B cell (primary cell): ENCODE results near the gene GDF9. TPM values are rescaled to one million over a fixed set of nuclear protein-coding genes. Genes with fewer than 3 reads are reported as not detected.
A peak's percentile ranks its signal among the peaks of the same experiment; 100 is the strongest.

Experiments
- ATAC-seq: fragments of 200-7000 bp; cut with Tn5 transposase; one replicate; pipeline ENCODE4 v1.10.0; 2021; ENCODE audit warnings: low read depth, mild to moderate bottlenecking, moderate number of reproducible peaks, moderate library complexity
- CTCF ChIA-PET: fragments of 350-600 bp; sonication (Branson Sonifier 250); formaldehyde crosslinking; loops from one replicate; lab custom pipeline; 2021; ENCODE audit warnings: antibody characterized with exemption, inconsistent platforms; lab: Charles Lee
- POLR2A ChIA-PET: fragments of 350-600 bp; sonication (Branson Sonifier 250); formaldehyde crosslinking; loops from one replicate; lab custom pipeline; 2021; ENCODE audit warnings: antibody characterized with exemption; lab: Charles Lee
- DNase-seq: peaks from one replicate; pipeline ENCODE4 v3.0.0; 2013
- H2AFZ ChIP-seq: 2 replicates; pipeline ENCODE4 v1.6.1; 2012; ENCODE audit warnings: mild to moderate bottlenecking, low read depth, low read length; ENCODE audit not compliant: insufficient read depth, poor library complexity, severe bottlenecking
- H3K27ac ChIP-seq, 2 donors: 1 replicate in 1 of 2; 2 replicates in 1 of 2; pipeline ENCODE4 v1.5.1; 2012 to 2013; ENCODE audit warnings: low read length in 2 of 2, mild to moderate bottlenecking in 2 of 2, moderate library complexity in 1 of 2
- H3K27me3 ChIP-seq, 4 experiments: fragments of 200-600 bp in 1 of 4; sonication (generic) in 1 of 4; replicated peaks in 1 of 4; 1 replicate in 2 of 4; 2 replicates in 2 of 4; pipeline versions ENCODE4 v1.6.1 to v1.7.0; 2013 to 2016; ENCODE audit warnings: low read length in 3 of 4, mild to moderate bottlenecking in 2 of 4, mixed read lengths in 1 of 4, moderate library complexity in 1 of 4; ENCODE audit not compliant: insufficient read depth in 4 of 4, control insufficient read depth in 3 of 4; ENCODE audit errors: control extremely low read depth in 1 of 4
- H3K36me3 ChIP-seq, 2 experiments: replicated peaks in 1 of 2; 1 replicate in 1 of 2; 2 replicates in 1 of 2; pipeline versions ENCODE4 v1.6.1 to v1.7.1; 2013; ENCODE audit warnings: low read length in 1 of 2; ENCODE audit not compliant: insufficient read depth in 2 of 2, control insufficient read depth in 1 of 2; ENCODE audit errors: control extremely low read depth in 1 of 2, extremely low read depth in 1 of 2
- H3K4me1 ChIP-seq, 2 donors: fragments of 200-600 bp in 1 of 2; sonication (generic) in 1 of 2; 1 replicate in 1 of 2; 2 replicates in 1 of 2; pipeline versions ENCODE4 v1.5.1 to v1.6.1; 2013 to 2017; ENCODE audit warnings: low read length in 2 of 2; ENCODE audit not compliant: control insufficient read depth in 2 of 2, insufficient read depth in 2 of 2
- H3K4me2 ChIP-seq: replicated peaks from 2 replicates; pipeline ENCODE3; 2012; ENCODE audit warnings: mild to moderate bottlenecking, low read depth, low read length; ENCODE audit not compliant: poor library complexity, severe bottlenecking
- H3K4me3 ChIP-seq, 5 experiments: fragments of 200-600 bp in 1 of 5; sonication (generic) in 1 of 5; 1 replicate in 3 of 5; 2 replicates in 2 of 5; pipeline versions ENCODE4 v1.5.1 to v1.7.0; 2011 to 2016; ENCODE audit warnings: low read length in 4 of 5, mild to moderate bottlenecking in 4 of 5, low read depth in 2 of 5, control low read depth in 1 of 5, moderate library complexity in 1 of 5; ENCODE audit not compliant: insufficient read depth in 1 of 5; ENCODE audit errors: control extremely low read depth in 1 of 5, extremely low read depth in 1 of 5
- H3K79me2 ChIP-seq: fragments of 200-600 bp; sonication (generic); one replicate; pipeline ENCODE4 v1.6.0; 2016; ENCODE audit warnings: low read length; ENCODE audit not compliant: control insufficient read depth, insufficient read depth
- H3K9ac ChIP-seq: fragments of 200-600 bp; sonication (generic); 2 replicates; pipeline ENCODE4 v1.6.1; 2017; ENCODE audit warnings: mild to moderate bottlenecking, low read length, moderate library complexity
- H3K9me3 ChIP-seq, 3 donors: one replicate each; pipeline versions ENCODE4 v1.6.1 to v1.7.1; 2013; ENCODE audit warnings: low read length in 2 of 3; ENCODE audit not compliant: control insufficient read depth in 2 of 3, insufficient read depth in 1 of 3; ENCODE audit errors: control extremely low read depth in 1 of 3
- H4K20me1 ChIP-seq: 2 replicates; pipeline ENCODE4 v1.6.0; 2012; ENCODE audit warnings: mild to moderate bottlenecking, low read length; ENCODE audit not compliant: insufficient read depth, control insufficient read depth, poor library complexity, severe bottlenecking
- H3K27ac Mint-ChIP-seq: one replicate; pipeline ENCODE4 v1.8.0; 2021; ENCODE audit warnings: mixed read lengths
- H3K27me3 Mint-ChIP-seq: one replicate; pipeline ENCODE4 v1.8.0; 2021; ENCODE audit warnings: mixed read lengths
- H3K4me1 Mint-ChIP-seq: one replicate; pipeline ENCODE4 v1.8.0; 2021; ENCODE audit warnings: mixed read lengths
- H3K4me3 Mint-ChIP-seq: one replicate; pipeline ENCODE4 v1.8.0; 2021; ENCODE audit warnings: mixed read lengths
- H3K9me3 Mint-ChIP-seq: one replicate; pipeline ENCODE4 v1.8.0; 2022; ENCODE audit warnings: mixed read lengths; ENCODE audit not compliant: insufficient read depth
- CTCF ChIP-seq: fragments of 200-600 bp; IDR thresholded peaks from one replicate; pipeline ENCODE4 v1.8.0; 2022; ENCODE audit warnings: antibody characterized with exemption, mild to moderate bottlenecking
- EZH2 ChIP-seq: IDR thresholded peaks from 2 replicates; pipeline ENCODE4 v1.6.1; 2012; ENCODE audit warnings: borderline replicate concordance, low read depth, mild to moderate bottlenecking, moderate library complexity, low read length; ENCODE audit not compliant: insufficient read depth, poor library complexity, severe bottlenecking
- WGBS: methylation state at CpG from one replicate; pipeline ENCODE4 v1.1.5; 2013; ENCODE audit warnings: missing lambda C conversion rate; ENCODE audit not compliant: insufficient coverage; 5-methylcytosine and 5-hydroxymethylcytosine counted together
- intact Hi-C: fragments of 100-400 bp; cut with micrococcal nuclease; formaldehyde crosslinking; loops from one replicate; pipeline ENCODE4 v1.10.0; 2022
- polyA plus RNA-seq: library from polyadenylated mRNA; depleted of rRNA; stranded (reverse); fragments of >200 nt; gene quantifications from 2 replicates; pipeline ENCODE4 v1.2.3, GENCODE V29; 2012
- total RNA-seq, 2 donors: library from RNA; stranded (reverse); fragments of 120-200 nt in 1 of 2; gene quantifications; 1 replicate in 1 of 2; 2 replicates in 1 of 2; pipeline versions ENCODE4 v1.2.3 to v1.2.4, GENCODE V29; 2013 to 2022

GDF9 gene
- total and polyA plus RNA-seq, 2 donors (not counting 1 experiment from before 2014, with no cell fraction given), result 0.67 to 0.88 TPM

DNA sequence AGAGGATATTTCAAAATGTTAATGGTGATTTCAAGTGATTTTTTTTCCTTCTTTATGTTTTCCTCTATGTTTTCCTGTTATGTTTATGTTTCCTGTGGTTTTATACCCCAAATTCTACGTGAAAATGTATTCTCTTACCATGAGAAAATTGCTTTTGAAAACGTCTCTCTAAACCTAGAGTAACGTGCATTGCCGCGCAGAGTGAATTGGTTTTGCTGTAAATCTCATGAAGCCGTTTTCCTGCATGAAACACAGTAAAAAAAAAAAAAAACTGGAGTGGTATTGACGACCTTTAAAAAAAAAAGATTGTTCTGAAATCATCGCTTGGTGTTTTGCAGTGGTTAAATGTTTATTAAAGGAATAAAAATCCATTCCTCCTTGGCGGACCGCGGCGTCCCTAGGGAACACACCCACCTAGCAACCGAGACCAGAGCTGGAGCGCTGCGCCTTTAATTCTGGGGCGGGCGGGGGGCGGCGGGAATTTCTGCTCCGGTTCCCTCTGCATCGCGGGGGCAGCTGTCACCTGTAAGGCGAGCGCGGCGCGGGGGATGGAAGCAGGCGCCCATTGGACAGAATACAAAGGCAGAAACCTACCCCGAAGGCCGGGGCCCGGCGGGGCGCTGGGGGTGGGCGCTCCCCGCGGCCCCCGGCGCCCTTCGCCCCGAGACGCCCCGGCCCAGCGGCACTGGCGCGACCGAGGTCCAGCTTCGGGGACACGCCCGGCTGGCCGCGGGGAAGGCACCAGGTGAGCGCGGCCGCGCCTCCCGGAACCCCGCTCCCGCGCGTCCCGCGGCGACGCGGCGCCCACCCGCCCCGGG, 53.3 kb downstream of the GDF9 start, which contains the start of gene SOWAHA:
Gene SOWAHA, plus strand, starts transcription at position 522 of the 818 bp plus-strand sequence. CDS start 320 bp downstream, outside the sequence.
- Histone ChIP-seq H3K4me3 (peak within 1 kb of the TSS in 3 of 5 experiments; percentile 30 to 50 (median 38)), H3K27ac (no peak within 1 kb of the TSS), H3K9ac (peak within 1 kb of the TSS; percentile 56), H3K4me1 (peaks cover 10 to 16% of the 10 kb centered on the region in 2 donors), H3K9me3 (peaks cover 0 to 5% (median 1%) of the 10 kb centered on the region in 3 donors), H3K79me2 (no peaks in the 10 kb centered on the region), H3K4me2 (peak within 1 kb of the TSS; percentile 91), H4K20me1 (no peaks in the 10 kb centered on the region), H2AFZ (peak within 1 kb of the TSS; percentile 75), H3K36me3 (no peaks in the 10 kb centered on the region), H3K27me3 (peaks cover 0 to 47% (median 26%) of the 10 kb centered on the region in 4 experiments)
- Mint-ChIP-seq H3K4me3 (peak within 1 kb of the TSS; percentile 53), H3K27me3 (peaks cover 36% of the 10 kb centered on the region), H3K27ac (peak within 1 kb of the TSS; percentile 11), H3K9me3 (no peaks in the 10 kb centered on the region), H3K4me1 (peaks cover 11% of the 10 kb centered on the region)
- TF ChIP-seq CTCF (no peak), EZH2 (peak; percentile 75)
- POLR2A ChIA-PET, result no interaction called here
- DNase-seq (no peak), ATAC-seq (peak; percentile 26)
- WGBS, result 2% methylated on average over 64 of the region's 68 CpGs
- CTCF ChIA-PET, result interaction anchor here (0.6 to 3.3 kb wide), 3 partner anchors 16 to 575 kb away, joined by 3 to 18 read pairs (median 3); partner anchors contain the start of gene SHROOM1
- intact Hi-C loops, result no loop called here
